ENCODE results near the gene RAB20.

GRCh38 chr13:110597041-110597689, 35.6 kb upstream of the RAB20 start:
- TF ChIP-seq CTCF (IDR thresholded peaks at IDR 0.05) (no peak), POLR2A (IDR thresholded peaks at IDR 0.05) (no peak)
